Thoracic aorta (tissue), 2 donors: ENCODE data around the gene EXOC6B. TPM values are rescaled to one million over a fixed set of nuclear protein-coding genes. Genes with fewer than 3 reads are reported as not detected.

Source experiments
- ATAC-seq: fragments of 150-250 bp; one replicate; pipeline ENCODE4 v1.8.0; 2017; ENCODE audit warnings: low read depth; ENCODE audit not compliant: insufficient number of reproducible peaks, low FRiP score
- DNase-seq: peaks from one replicate; pipeline ENCODE4 v3.0.0-alpha.2; 2020; ENCODE audit warnings: low spot score
- H3K27ac ChIP-seq, 2 donors: fragments of 200-600 bp; sonication (generic); 1 replicate in 1 of 2; 2 replicates in 1 of 2; pipeline ENCODE4 v1.5.1; 2016; ENCODE audit warnings: mild to moderate bottlenecking in 2 of 2, moderate library complexity in 2 of 2
- H3K27me3 ChIP-seq: fragments of 200-600 bp; sonication (generic); replicated peaks from 2 replicates; pipeline ENCODE4 v1.6.0; 2016; ENCODE audit warnings: mild to moderate bottlenecking; ENCODE audit not compliant: insufficient read depth
- H3K36me3 ChIP-seq: fragments of 200-600 bp; sonication (generic); one replicate; pipeline ENCODE4 v1.5.1; 2016
- H3K4me1 ChIP-seq, 2 donors: fragments of 200-600 bp; sonication (generic); 1 replicate in 1 of 2; 2 replicates in 1 of 2; pipeline versions ENCODE4 v1.5.1 to v1.6.0; 2016; ENCODE audit warnings: low read depth in 2 of 2, mild to moderate bottlenecking in 1 of 2; ENCODE audit not compliant: control insufficient read depth in 1 of 2
- H3K4me3 ChIP-seq: fragments of 200-600 bp; sonication (generic); 2 replicates; pipeline ENCODE4 v1.5.1; 2016; ENCODE audit warnings: mild to moderate bottlenecking
- H3K9me3 ChIP-seq: fragments of 200-600 bp; sonication (generic); 2 replicates; pipeline ENCODE4 v1.5.1; 2016
- CTCF ChIP-seq: fragments of 200-600 bp; sonication (generic); IDR thresholded peaks from one replicate; pipeline ENCODE4 v1.5.1; 2019; ENCODE audit warnings: antibody characterized with exemption
- total RNA-seq, 2 donors: library from RNA; depleted of rRNA; stranded (reverse); fragments of >200 nt; gene quantifications; one replicate each; pipeline versions ENCODE4 v1.1.0 to v1.2.3, GENCODE V29; 2016

EXOC6B gene
- total RNA-seq, 2 donors from 2014 or later: 29.6 to 44.5 TPM

GRCh38 chr2:72414137-72414760 lies 411.6 kb downstream of the EXOC6B start:
- no peak for TF ChIP-seq CTCF
- H3K27me3 ChIP-seq: no peaks in the 10 kb centered on the region
- no peak overlapping the region for H3K27ac ChIP-seq
- peaks cover 4% of the 10 kb centered on the region for H3K9me3 ChIP-seq
- H3K4me3 ChIP-seq: no peak overlapping the region
- no peaks in the 10 kb centered on the region for H3K36me3 ChIP-seq
- no peak for ATAC-seq
- H3K4me1 ChIP-seq: no peaks in the 10 kb centered on the region
- DNase-seq: no peak

DNA sequence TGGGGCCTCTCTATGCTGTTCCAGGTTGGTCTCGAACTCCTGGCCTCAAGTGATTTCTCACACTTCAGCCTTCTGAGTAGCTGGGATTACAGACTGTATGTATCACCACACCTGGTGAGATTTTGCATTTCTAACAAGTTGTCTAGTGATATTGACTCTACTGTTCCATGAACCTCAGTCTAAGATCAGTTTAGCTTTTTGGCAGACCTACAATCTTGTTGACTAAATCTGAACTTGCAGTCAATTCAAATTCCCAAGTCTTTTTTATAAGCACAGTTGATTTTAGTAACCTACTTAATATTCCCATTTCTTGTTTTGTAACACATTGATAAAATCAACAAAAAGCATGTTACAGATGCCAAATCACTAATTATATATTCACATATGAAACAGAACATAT lies 412.1 kb downstream of the EXOC6B start:
- H3K4me3 ChIP-seq: no peak overlapping the region
- DNase-seq (no peak), ATAC-seq (no peak)
- no peaks in the 10 kb centered on the region for H3K36me3 ChIP-seq
- peaks cover 4% of the 10 kb centered on the region for H3K9me3 ChIP-seq
- no peaks in the 10 kb centered on the region for H3K4me1 ChIP-seq
- TF ChIP-seq CTCF: no peak
- no peaks in the 10 kb centered on the region for H3K27me3 ChIP-seq
- no peak overlapping the region for H3K27ac ChIP-seq

DNA sequence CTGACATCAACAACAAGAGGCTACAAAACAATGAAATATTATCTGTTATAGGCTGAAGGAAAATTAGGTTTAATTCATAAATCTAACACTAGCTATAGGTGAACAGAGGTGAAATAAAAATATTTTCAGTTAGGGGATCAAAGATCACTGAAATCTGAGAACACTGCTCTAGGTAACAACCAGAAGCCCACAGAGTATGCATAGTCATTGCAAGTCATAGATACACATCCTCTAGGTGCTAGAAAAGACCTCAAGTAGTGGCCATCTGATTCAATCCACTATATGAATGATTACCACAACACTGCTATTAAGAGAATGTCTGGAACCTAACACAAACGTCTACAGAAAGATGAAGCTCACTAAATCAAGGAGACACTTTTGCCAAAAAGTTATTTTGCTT lies 413.6 kb downstream of the EXOC6B start:
- Histone ChIP-seq H3K4me1 (no peaks in the 10 kb centered on the region), H3K27me3 (no peaks in the 10 kb centered on the region), H3K4me3 (no peak overlapping the region), H3K27ac (no peak overlapping the region), H3K9me3 (no peaks in the 10 kb centered on the region), H3K36me3 (no peaks in the 10 kb centered on the region)
- no peak for TF ChIP-seq CTCF
- DNase-seq (no peak), ATAC-seq (no peak)

- Histone ChIP-seq H3K4me3 (no peak overlapping the region), H3K27me3 (no peaks in the 10 kb centered on the region), H3K36me3 (no peaks in the 10 kb centered on the region), H3K27ac (no peak overlapping the region), H3K4me1 (no peaks in the 10 kb centered on the region), H3K9me3 (peaks cover 4% of the 10 kb centered on the region)
- DNase-seq (no peak), ATAC-seq (no peak)
- no peak for TF ChIP-seq CTCF
Measured at GRCh38 chr2:72399879-72400278, 426.0 kb downstream of the EXOC6B start.

DNA sequence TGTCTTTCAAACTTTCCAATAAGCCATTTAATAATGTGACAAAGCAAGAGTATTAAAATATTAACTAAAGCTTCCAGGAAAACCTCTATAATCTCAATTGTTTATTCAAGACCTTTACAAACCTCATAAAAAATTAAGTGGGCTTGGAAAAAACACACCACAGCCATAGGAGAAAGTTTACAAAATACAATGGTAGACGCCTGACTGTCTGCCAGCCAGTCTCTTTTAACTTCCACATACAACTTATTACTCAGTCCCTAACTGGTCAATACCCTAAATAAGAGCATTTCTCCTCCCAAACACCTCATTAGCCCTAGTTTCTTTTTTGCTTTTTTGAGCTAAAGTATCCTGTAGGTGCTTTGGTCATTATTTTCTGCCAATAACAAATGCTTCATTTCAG lies 430.7 kb downstream of the EXOC6B start:
- TF ChIP-seq CTCF: no peak
- DNase-seq (no peak), ATAC-seq (no peak)
- H3K27ac ChIP-seq: no peak overlapping the region
- no peak overlapping the region for H3K4me3 ChIP-seq
- no peaks in the 10 kb centered on the region for H3K36me3 ChIP-seq
- no peaks in the 10 kb centered on the region for H3K27me3 ChIP-seq
- peaks cover 2% of the 10 kb centered on the region for H3K9me3 ChIP-seq
- H3K4me1 ChIP-seq: no peaks in the 10 kb centered on the region
